GM23338 (cell line): Measurements from ENCODE around the gene MYO16.

ENCODE experiments used
- CTCF ChIP-seq, 2 experiments: fragments of 200-600 bp in 1 of 2; sonication (generic) in 1 of 2; conservative IDR thresholded peaks; 2 replicates each; pipeline versions ENCODE4 v1.5.1 to v1.6.1; 2016 to 2017; ENCODE audit warnings: antibody characterized with exemption in 2 of 2, low read depth in 2 of 2, mild to moderate bottlenecking in 2 of 2, moderate library complexity in 1 of 2
- POLR2AphosphoS5 ChIP-seq: IDR thresholded peaks from 2 replicates; pipeline ENCODE4 v1.6.1; 2016; ENCODE audit warnings: antibody characterized with exemption, low read depth

DNA sequence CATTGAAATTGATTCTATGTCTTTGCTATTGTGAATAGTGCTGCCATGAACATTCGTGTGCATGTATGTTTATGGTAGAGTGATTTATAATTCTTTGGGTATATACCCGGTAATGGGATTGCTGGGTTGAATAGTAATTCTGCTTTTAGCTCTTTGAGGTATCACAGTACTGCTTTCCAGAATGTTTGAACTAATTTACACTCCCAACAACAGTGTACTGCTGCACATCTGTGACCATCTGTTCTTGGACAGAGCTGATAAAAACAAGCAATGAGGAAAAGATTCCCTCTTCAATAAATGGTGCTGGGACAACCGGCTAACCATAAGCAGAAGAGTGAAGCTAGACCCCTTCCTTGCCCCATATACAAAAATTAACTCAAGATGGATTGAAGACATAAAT is 231.0 kb downstream of the MYO16 start:
- TF ChIP-seq CTCF (conservative IDR thresholded peaks at IDR 0.05; ENCODE audit: low read depth in 2 of 2) (no peak), POLR2AphosphoS5 (no peak)
